HFFc6 (cell line): ENCODE measurements around the gene SAPCD1. TPM values are rescaled to one million over a fixed set of nuclear protein-coding genes. Genes with fewer than 3 reads are reported as not detected.

Experiments
- DNase-seq: peaks from one replicate; pipeline ENCODE4 v3.0.0-alpha.2; 2018
- H3K27ac Mint-ChIP-seq: 2 replicates; pipeline ENCODE4 v1.8.0; 2020; ENCODE audit warnings: mild to moderate bottlenecking, mixed read lengths
- H3K27me3 Mint-ChIP-seq: 2 replicates; pipeline ENCODE4 v1.8.0; 2021; ENCODE audit warnings: mild to moderate bottlenecking, moderate library complexity, mixed read lengths; ENCODE audit not compliant: insufficient read depth
- H3K36me3 Mint-ChIP-seq: 2 replicates; pipeline ENCODE4 v1.8.0; 2021; ENCODE audit warnings: low read depth, mixed read lengths
- H3K4me1 Mint-ChIP-seq: 2 replicates; pipeline ENCODE4 v1.8.0; 2020; ENCODE audit warnings: low read depth, mixed read lengths
- H3K4me3 Mint-ChIP-seq: 2 replicates; pipeline ENCODE4 v1.8.0; 2020; ENCODE audit warnings: mild to moderate bottlenecking, moderate library complexity, mixed read lengths
- H3K9me3 Mint-ChIP-seq: 2 replicates; pipeline ENCODE4 v1.8.0; 2020; ENCODE audit warnings: mild to moderate bottlenecking, mixed read lengths
- CTCF ChIP-seq: fragments of 200-600 bp; sonication (generic); IDR thresholded peaks from 2 replicates; pipeline ENCODE4 v1.5.0; 2021; ENCODE audit warnings: antibody characterized with exemption, mild to moderate bottlenecking
- total RNA-seq, 6 experiments: library from RNA; stranded (reverse); fragmentation: NEBNext Ultra II Directional; extraction: Animal tissue kit (Norgen Biotek cat#: 25700); gene quantifications; 2 replicates in 1 of 6; 3 replicates in 5 of 6; pipeline ENCODE4 v1.2.3, GENCODE V29; 2021

Gene SAPCD1
- total RNA-seq, 6 experiments from 2014 or later, result 0.91 to 2.4 (median 1.3) TPM

- H3K36me3 Mint-ChIP-seq, result peaks cover 51% of the 10 kb centered on the region
Observed at GRCh38 chr6:31732029-31732428, 30.4 kb upstream of the SAPCD1 start.

GRCh38 chr6:31733734-31734133, 28.7 kb upstream of the SAPCD1 start:
- H3K27me3 Mint-ChIP-seq, result peaks cover 2% of the 10 kb centered on the region
- peaks cover 70% of the 10 kb centered on the region for H3K4me1 Mint-ChIP-seq
- peaks cover 46% of the 10 kb centered on the region for H3K36me3 Mint-ChIP-seq
- H3K27ac Mint-ChIP-seq, result peak overlapping the region; percentile 92
- H3K9me3 Mint-ChIP-seq, result no peaks in the 10 kb centered on the region
- no peak for TF ChIP-seq CTCF
- peak overlapping the region; percentile 98 for H3K4me3 Mint-ChIP-seq
- DNase-seq, result no peak

More at GRCh38 chr6:31732029-31732428, 30.4 kb upstream of the SAPCD1 start:
- Mint-ChIP-seq H3K4me3 (no peak overlapping the region; the same call in 1 of the 2 replicates), H3K27me3 (peaks cover 2% of the 10 kb centered on the region), H3K9me3 (no peaks in the 10 kb centered on the region), H3K27ac (peak overlapping the region; percentile 42), H3K4me1 (peaks cover 58% of the 10 kb centered on the region)
- DNase-seq, result no peak
- no peak for TF ChIP-seq CTCF

GRCh38 chr6:31734247-31734820, 28.1 kb upstream of the SAPCD1 start:
- H3K4me1 Mint-ChIP-seq, result peaks cover 71% of the 10 kb centered on the region
- H3K36me3 Mint-ChIP-seq, result peaks cover 46% of the 10 kb centered on the region
- peak overlapping the region; percentile 92 for H3K27ac Mint-ChIP-seq
- H3K27me3 Mint-ChIP-seq, result peaks cover 2% of the 10 kb centered on the region
- no peaks in the 10 kb centered on the region for H3K9me3 Mint-ChIP-seq
- peak overlapping the region; percentile 98 for H3K4me3 Mint-ChIP-seq
- no peak for TF ChIP-seq CTCF
- no peak for DNase-seq

GRCh38 chr6:31734821-31735406, 27.5 kb upstream of the SAPCD1 start:
- H3K4me3 Mint-ChIP-seq, result peak overlapping the region; percentile 98
- no peak for TF ChIP-seq CTCF
- peaks cover 75% of the 10 kb centered on the region for H3K4me1 Mint-ChIP-seq
- H3K36me3 Mint-ChIP-seq, result peaks cover 46% of the 10 kb centered on the region
- H3K27me3 Mint-ChIP-seq, result peaks cover 2% of the 10 kb centered on the region
- no peaks in the 10 kb centered on the region for H3K9me3 Mint-ChIP-seq
- DNase-seq, result peak; percentile 60
- peak overlapping the region; percentile 92 for H3K27ac Mint-ChIP-seq

GRCh38 chr6:31736021-31736767, 26.3 kb upstream of the SAPCD1 start, which contains the start of gene CLIC1:
CLIC1 (minus strand) TSS chr6:31736530; CDS start chr6:31736300, 230 bp downstream.
- H3K9me3 Mint-ChIP-seq, result no peaks in the 10 kb centered on the region
- peaks cover 39% of the 10 kb centered on the region for H3K36me3 Mint-ChIP-seq
- no peaks in the 10 kb centered on the region; the same call in none of the 2 replicates for H3K27me3 Mint-ChIP-seq
- peak within 1 kb of the TSS; percentile 98 for H3K4me3 Mint-ChIP-seq
- H3K27ac Mint-ChIP-seq, result peak within 1 kb of the TSS; percentile 92
- peaks cover 74% of the 10 kb centered on the region for H3K4me1 Mint-ChIP-seq
- no peak for TF ChIP-seq CTCF
- peak; percentile 79 for DNase-seq
